Measurements from ENCODE around the gene ALDH8A1.
"Not testable (repeated sequence)": the region's sequence is repeated elsewhere in the genome, so short reads cannot be mapped to it uniquely, and the experiment has no call there.

The ALDH8A1 gene

DNA sequence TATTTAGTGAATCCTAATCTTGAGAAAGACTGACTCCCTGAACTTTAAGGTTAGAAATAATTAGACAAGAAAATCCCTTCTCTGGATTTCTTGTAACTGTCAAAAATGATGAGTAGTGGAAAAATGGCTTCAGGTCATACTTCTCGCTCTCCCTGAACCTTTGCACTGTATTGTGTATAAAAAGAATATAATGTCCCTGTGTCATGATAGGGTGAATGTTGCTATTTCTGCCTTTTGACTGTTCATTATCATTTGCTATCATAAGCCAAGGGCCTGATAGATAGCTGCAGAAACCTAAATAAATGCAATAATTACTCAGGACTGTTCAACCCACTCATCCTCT is 39.3 kb downstream of the ALDH8A1 start:
- no peak for DNase-seq (ENCODE audit: low read depth)

DNA sequence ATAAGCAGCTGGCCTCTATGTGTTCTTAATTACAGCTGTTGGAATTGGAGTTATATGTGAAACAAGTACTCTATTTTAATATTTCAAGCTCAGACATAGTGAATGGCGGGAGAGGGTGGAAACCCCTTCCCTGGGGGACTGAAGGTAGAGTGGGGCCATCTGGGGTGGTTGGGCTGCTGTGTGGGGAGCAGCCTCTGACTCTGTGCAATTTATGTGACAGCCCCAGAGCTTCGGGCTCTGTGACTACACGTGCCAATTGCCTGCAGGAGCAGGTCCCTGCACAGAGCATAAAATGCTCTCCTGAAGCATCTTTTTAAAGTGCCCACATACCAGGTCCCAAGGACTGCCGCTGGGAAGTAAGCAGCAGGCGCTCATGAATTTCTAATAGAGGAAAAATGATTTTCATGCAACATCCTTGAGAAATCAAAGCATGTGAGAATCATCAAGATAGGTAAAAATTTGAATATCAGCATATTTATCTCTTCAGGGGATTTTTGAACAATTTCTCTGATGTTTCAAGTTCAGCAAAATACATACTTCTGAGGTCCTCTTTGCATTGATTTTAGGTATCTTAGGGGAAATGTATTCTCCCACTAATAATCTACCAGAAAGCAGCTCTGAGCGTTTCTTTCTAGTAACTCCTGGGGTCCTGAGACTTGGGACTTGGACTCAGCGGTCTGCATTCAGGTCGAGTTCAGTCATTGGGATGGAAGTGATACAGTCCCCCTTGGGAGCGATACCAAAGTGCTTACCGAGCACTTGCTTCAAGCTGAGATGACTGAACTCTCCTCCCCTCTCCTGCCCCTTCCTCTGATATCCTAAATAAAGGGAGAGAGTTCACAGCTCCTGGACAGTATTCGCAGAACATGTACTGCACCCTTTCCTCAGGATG is 40.0 kb downstream of the ALDH8A1 start:
- no peak for DNase-seq (ENCODE audit: low read depth)

GRCh38 chr6:134908906-134909516 is 40.9 kb downstream of the ALDH8A1 start:
- DNase-seq (ENCODE audit: low read depth): peak; percentile 100

GRCh38 chr6:134904731-134905130 is 45.2 kb downstream of the ALDH8A1 start:
- not testable (repeated sequence) for DNase-seq (ENCODE audit: low read depth)

DNA sequence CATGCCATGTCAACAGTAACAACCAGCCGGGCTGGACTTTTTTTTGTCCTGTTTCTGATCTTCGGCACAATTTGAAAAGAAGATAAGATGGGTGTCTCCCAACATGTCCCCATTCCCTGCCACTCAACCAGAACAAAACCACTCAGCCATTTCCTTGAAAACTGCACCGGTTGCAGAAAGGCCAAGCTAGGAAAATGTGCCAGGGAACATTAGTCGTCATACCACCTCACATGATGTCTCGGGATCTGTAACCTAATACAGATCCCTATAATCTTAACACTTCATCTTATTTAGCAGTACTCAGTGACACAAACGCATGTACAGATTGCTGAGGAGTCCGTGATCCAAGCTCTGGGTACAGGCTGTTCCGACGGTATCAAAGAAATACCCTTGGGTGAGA is 46.5 kb downstream of the ALDH8A1 start:
- no peak for DNase-seq (ENCODE audit: low read depth)

DNA sequence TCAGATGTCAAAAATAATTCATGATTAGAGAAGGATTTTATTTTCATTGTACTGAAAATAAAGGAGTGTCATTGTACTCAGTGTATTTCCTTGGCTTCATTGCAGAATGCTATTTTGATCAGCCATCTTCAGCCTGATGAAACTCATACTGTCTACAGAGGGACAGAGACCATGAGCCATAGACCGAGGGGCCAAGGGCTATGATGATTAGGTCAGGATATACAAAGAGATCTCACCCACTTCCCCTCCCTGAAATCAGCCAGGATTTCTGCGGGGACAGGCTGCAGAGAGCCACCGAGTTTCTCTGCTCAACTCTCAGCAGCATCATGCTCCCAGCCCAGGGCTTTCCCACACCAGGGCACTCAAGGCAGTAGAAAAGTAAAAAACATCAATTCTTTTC is 47.0 kb downstream of the ALDH8A1 start:
- no peak for DNase-seq (ENCODE audit: low read depth)

DNA sequence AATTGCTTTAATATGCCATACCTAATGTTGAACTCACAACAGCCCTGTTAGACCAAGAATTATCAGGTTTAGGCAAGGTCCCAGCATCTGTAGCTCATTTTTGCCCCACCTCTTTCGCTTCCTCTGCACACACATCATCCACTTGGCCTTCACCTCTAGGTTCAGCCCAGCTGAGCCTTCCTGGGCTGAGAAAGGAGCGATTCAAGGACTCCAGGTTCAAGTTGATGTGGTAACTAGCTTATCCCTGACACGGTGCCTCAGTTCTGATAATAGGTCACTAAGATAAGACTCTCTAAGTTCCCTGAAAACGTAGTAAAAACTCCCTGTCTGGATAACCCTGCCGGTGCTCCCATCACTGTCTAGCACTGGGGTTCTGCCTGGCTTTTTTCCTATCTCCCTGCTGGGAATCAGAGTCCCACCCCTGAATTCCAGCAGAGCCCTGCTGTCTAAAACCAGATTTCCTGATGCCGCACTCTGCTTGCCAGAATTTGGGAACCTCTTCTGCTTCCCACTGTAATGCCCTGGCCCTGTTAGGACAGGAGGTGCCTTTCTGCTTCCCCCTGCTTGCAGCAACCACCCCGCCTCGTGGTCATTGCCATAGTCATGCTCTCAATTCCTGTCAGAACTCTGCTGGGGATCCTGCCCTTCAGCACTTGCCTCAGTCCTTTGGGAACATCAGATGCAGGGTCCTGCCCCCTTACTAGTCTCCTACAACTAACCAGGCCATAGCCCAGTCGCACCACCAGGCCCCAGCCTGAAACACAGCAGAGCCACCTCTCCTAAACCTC is 47.6 kb downstream of the ALDH8A1 start:
- no peak for DNase-seq (ENCODE audit: low read depth)

DNA sequence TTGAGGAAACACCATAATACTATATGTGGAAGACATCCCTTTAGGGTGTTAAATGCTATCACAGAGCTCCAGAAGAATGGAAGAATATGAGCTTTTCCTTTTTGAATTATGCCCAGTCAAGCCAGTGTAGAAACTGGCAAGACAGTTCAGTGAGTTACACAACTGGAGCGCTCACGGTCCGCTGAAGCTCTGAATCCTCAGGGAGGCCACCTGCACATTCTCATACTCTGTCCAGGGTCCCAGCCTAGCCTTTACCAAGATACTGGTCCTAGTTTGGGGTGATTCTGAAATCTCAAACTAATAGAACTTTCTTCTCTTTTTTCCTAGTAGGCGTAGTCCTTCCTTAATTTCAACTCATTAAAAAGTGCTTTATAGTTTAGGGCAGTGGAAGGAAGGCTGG is 51.3 kb downstream of the ALDH8A1 start:
- no peak for DNase-seq (ENCODE audit: low read depth)

DNA sequence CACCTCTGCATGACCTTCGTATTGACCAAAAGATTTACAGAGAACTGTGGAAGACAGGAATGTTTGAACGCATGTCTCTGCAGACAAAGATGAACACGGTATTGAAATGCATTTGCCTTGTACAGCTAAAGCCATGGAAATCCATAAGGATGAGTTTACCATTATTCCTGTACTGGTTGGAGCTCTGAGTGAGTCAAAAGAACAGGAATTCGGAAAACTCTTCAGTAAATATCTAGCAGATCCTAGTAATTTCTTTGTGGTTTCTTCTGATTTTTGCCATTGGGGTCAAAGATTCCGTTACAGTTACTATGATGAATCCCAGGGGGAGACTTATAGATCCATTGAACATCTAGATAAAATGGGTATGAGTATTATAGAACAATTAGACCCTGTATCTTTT is 51.7 kb downstream of the ALDH8A1 start:
- not testable (repeated sequence) for DNase-seq (ENCODE audit: low read depth)

- DNase-seq (ENCODE audit: low read depth): no peak
These were observed 53.0 kb downstream of the ALDH8A1 start for GRCh38 chr6:134896910-134897309.

DNA sequence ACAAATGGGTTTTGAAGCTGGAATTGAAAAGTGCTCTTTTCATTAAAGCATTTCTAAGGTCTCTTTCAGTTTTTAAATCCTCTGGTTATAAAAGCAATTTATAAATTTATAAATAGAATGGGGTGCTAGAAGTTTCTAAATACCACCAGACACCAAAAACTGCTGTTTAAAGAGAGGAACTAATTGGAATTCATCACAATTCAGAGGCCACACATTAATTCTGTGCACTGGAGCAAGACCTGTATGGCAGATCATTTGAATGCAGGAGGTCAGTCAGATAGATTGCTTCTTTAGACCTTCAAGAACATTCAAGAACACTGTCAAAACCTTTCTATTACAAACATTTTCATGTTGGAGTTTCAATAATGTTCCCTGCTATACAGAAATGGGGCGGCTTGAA is 55.1 kb downstream of the ALDH8A1 start:
- no peak for DNase-seq (ENCODE audit: low read depth)

DNA sequence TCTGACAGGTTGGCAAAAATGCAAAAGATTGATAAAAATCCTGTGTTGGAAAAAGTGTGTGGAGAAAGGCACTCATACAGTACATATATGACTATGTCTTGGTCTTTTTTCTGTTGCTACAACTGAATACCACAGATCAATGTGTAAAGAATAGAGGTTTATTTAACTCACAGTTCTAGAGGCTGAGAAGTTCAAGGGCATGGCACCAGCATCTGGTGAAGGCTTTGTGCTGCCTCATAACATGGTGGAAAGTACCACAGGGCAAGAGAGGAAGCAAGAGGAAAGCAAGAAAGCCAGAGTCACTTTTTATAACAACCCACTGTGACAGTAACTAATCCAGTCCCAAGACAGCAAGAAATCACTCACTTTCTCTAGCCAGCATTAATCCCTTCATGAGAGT is 57.5 kb downstream of the ALDH8A1 start:
- DNase-seq (ENCODE audit: low read depth): no peak

- no peak for DNase-seq (ENCODE audit: low read depth)
These were observed 58.3 kb downstream of the ALDH8A1 start for GRCh38 chr6:134891633-134892032.

GRCh38 chr6:134888316-134888715 is 61.6 kb downstream of the ALDH8A1 start:
- peak; percentile 59 for DNase-seq (ENCODE audit: low read depth)

GRCh38 chr6:134884752-134885151 is 65.1 kb downstream of the ALDH8A1 start:
- no peak for DNase-seq (ENCODE audit: low read depth)

DNA sequence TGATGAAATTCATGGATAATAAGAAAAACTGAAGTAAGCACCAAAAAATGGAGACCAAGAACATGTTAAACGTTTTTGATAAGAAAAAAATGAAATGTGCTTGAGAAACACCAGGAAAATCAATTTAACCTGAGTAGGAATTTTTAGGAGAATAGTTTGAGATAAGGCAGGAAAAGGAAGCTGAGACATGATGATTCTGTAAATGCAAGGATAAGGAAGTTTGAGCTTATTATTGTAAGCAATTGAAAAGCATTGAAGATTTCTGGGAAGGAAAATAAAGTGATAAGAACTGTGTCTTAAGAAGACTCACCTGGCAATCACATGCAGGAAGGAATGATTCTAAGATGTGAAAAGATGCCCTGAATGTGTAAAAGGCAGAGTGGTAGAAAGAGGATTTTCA is 66.6 kb downstream of the ALDH8A1 start:
- DNase-seq (ENCODE audit: low read depth): no peak

GRCh38 chr6:134882426-134883038 is 67.4 kb downstream of the ALDH8A1 start:
- DNase-seq (ENCODE audit: low read depth): peak; percentile 39

GRCh38 chr6:134880487-134881190 is 69.3 kb downstream of the ALDH8A1 start:
- peak; percentile 60 for DNase-seq (ENCODE audit: low read depth)

GRCh38 chr6:134878136-134878535 is 71.8 kb downstream of the ALDH8A1 start:
- peak; percentile 31 for DNase-seq (ENCODE audit: low read depth)

DNA sequence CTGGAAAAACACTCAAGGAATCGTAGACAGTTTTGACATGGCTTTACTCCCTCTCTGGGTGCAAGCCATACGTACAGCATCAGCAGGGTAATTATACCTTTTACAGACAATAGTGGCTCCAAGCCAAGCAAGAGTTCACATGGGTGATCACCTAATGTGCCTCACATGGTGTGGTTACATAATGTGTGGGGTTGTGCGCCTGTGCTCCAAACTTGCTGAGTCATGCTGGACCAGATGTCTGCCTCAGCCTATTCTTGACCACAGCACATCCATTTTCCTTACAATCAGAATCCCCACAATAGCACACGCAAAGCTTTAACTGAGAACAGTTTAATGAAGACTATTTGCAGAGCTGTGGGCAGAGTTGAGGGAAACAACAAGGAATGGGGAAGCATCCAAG is 74.5 kb downstream of the ALDH8A1 start:
- no peak for DNase-seq (ENCODE audit: low read depth)

GRCh38 chr6:134873500-134874388 is 76.2 kb downstream of the ALDH8A1 start:
- no peak for DNase-seq (ENCODE audit: low read depth)

Data from GM04503 (cell line).